RPMI7951 (cell line): ENCODE results near the gene KCNQ4. TPM values are rescaled to one million over a fixed set of nuclear protein-coding genes. Genes with fewer than 3 reads are reported as not detected.
A peak's percentile ranks its signal among the peaks of the same experiment; 100 is the strongest.

ENCODE experiments used
- DNase-seq: peaks from one replicate; pipeline ENCODE4 v3.0.0-alpha.2; 2012; ENCODE audit warnings: low read depth
- total RNA-seq: library from RNA; depleted of rRNA; stranded (reverse); fragments of >200 nt; shearing (Covaris generic); gene quantifications from 2 replicates; pipeline ENCODE4 v1.2.3, GENCODE V29; 2014

Gene KCNQ4
- total RNA-seq, 1 experiment from 2014 or later = not detected

GRCh38 chr1:40777224-40777970 lies 6.2 kb upstream of the KCNQ4 start:
- no peak for DNase-seq

GRCh38 chr1:40780678-40781607 lies 2.6 kb upstream of the KCNQ4 start:
- DNase-seq = peak; percentile 25

GRCh38 chr1:40781608-40781971 lies 2.0 kb upstream of the KCNQ4 start:
- DNase-seq = no peak

- DNase-seq = no peak
These were observed 1.1 kb upstream of the KCNQ4 start for GRCh38 chr1:40782371-40782956.

GRCh38 chr1:40784141-40784770 lies 669 bp downstream of the KCNQ4 start:
- no peak for DNase-seq

GRCh38 chr1:40784771-40785151 lies 1.2 kb downstream of the KCNQ4 start:
- DNase-seq = no peak

- DNase-seq = no peak
These were observed 1.9 kb downstream of the KCNQ4 start for GRCh38 chr1:40785446-40785845.

- DNase-seq = no peak
These were observed 2.8 kb downstream of the KCNQ4 start for GRCh38 chr1:40786171-40786994.

- DNase-seq = no peak
These were observed 3.6 kb downstream of the KCNQ4 start for GRCh38 chr1:40786995-40787705.

GRCh38 chr1:40787737-40788560 lies 4.4 kb downstream of the KCNQ4 start:
- DNase-seq = no peak

GRCh38 chr1:40788561-40789341 lies 5.2 kb downstream of the KCNQ4 start:
- DNase-seq = no peak

- no peak for DNase-seq
These were observed 5.7 kb downstream of the KCNQ4 start for GRCh38 chr1:40789342-40789598.

- DNase-seq = no peak
These were observed 6.3 kb downstream of the KCNQ4 start for GRCh38 chr1:40789661-40790430.

GRCh38 chr1:40792036-40792435 lies 8.4 kb downstream of the KCNQ4 start:
- DNase-seq = no peak

- DNase-seq = no peak
These were observed 10.0 kb downstream of the KCNQ4 start for GRCh38 chr1:40793617-40794016.

GRCh38 chr1:40794048-40794447 lies 10.5 kb downstream of the KCNQ4 start:
- DNase-seq = no peak

- no peak for DNase-seq
These were observed 11.6 kb downstream of the KCNQ4 start for GRCh38 chr1:40794974-40795715.
